ENCODE results near the gene TCP11L1. TPM values are rescaled to one million over a fixed set of nuclear protein-coding genes. Genes with fewer than 3 reads are reported as not detected.

The TCP11L1 gene
- total and polyA plus RNA-seq, 12 donors: 2.8 to 9.2 (median 6.2) TPM

DNA sequence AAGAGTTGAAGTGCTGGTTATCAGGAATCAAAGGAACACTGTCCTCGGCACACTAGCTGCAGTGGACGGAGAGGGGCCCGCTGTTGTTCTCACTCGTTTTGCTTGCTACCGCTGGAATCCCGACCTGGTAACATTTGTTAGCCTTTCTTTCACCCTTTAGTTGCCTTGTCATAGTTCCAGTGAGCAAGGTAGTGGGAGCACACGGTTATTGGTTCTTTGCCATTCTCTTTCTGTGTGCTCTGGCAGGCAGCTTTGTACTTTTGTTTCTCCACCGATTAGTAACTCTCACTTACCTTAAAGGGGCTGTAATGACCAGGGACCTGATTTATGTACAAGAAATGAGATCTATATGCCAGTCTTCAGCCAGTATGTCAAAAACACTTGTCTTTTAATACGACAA lies 21.9 kb upstream of the TCP11L1 start:
- intact Hi-C loops (cut with DNase I): no loop called here
- 88 to 90% methylated on average over 9 of the region's 9 CpGs for WGBS, 2 donors
- Histone ChIP-seq H3K27me3 (peaks cover 0 to 54% (median 35%) of the 10 kb centered on the region in 7 donors), H3K36me3 (no peaks in the 10 kb centered on the region), H3K27ac (no peak overlapping the region), H3K4me3 (no peak overlapping the region), H3K9me3 (no peaks in the 10 kb centered on the region), H3K4me1 (peaks cover 0 to 15% (median 6%) of the 10 kb centered on the region in 9 donors)
- no peak for DNase-seq
- TF ChIP-seq CTCF (IDR thresholded peaks at IDR 0.05): no peak
- no peak for ATAC-seq

- ATAC-seq (no peak), DNase-seq (no peak)
- intact Hi-C loops (cut with DNase I): no loop called here
- no peaks in the 10 kb centered on the region for H3K9me3 ChIP-seq
- H3K27me3 ChIP-seq: peaks cover 0 to 54% (median 35%) of the 10 kb centered on the region in 7 donors
- WGBS, 2 donors: 91 to 93% methylated on average over 3 of the region's 3 CpGs
- H3K27ac ChIP-seq: no peak overlapping the region
- TF ChIP-seq CTCF (IDR thresholded peaks at IDR 0.05): no peak
- H3K4me3 ChIP-seq: no peak overlapping the region
- H3K36me3 ChIP-seq: no peaks in the 10 kb centered on the region
- peaks cover 0 to 15% (median 6%) of the 10 kb centered on the region in 9 donors for H3K4me1 ChIP-seq
Measured at GRCh38 chr11:33017965-33018364, 21.4 kb upstream of the TCP11L1 start.

DNA sequence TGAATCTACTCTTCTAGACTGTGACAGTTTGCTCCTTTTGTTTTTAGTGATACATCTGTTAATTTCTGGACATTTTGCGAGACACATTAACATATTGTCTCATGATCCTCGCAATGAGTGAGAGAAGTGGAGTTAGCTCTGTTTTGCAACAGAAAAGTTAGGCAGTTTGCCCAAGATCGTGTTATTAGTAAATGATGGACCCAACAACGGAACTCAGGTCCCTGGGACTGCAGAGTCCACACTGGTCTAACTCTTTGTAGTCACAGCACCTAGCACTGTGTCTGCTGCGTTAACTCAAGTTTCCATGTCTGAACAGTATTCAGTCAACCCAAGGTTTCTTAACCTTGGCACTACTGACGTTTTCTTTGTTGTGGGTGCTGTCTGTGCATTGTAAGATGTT lies 20.5 kb upstream of the TCP11L1 start:
- no peak overlapping the region for H3K4me3 ChIP-seq
- no peak for DNase-seq
- WGBS, 2 donors: 91 to 94% methylated on average over 6 of the region's 6 CpGs
- H3K36me3 ChIP-seq: no peaks in the 10 kb centered on the region
- no peak overlapping the region for H3K27ac ChIP-seq
- no peaks in the 10 kb centered on the region for H3K9me3 ChIP-seq
- H3K4me1 ChIP-seq: peaks cover 0 to 15% (median 6%) of the 10 kb centered on the region in 9 donors
- H3K27me3 ChIP-seq: peaks cover 0 to 54% (median 35%) of the 10 kb centered on the region in 7 donors
- intact Hi-C loops (cut with DNase I): no loop called here
- TF ChIP-seq CTCF (IDR thresholded peaks at IDR 0.05): no peak
- no peak for ATAC-seq

DNA sequence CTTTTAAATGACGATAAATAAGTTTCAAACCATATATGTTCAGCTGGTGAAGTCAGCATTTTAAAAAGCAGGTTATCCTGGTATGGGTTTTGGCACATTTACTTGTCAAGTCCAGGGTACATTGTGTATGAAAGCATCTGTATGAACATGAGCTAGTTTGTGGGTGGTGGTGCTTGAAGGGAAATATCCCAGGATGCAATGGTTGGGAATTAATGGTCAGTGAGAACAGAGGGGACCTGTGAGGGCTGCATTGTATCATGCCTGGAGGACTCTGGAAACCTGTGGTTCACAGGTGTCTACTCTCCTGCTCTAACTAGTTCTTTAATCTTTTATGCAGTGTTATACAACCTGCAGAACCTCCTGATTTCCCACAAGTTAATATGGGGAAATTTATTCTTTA lies 17.9 kb upstream of the TCP11L1 start:
- no peak for ATAC-seq
- no peak overlapping the region for H3K27ac ChIP-seq
- intact Hi-C loops (cut with DNase I): no loop called here
- no peaks in the 10 kb centered on the region for H3K36me3 ChIP-seq
- peaks cover 0 to 6% (median under 1%) of the 10 kb centered on the region in 9 donors for H3K4me1 ChIP-seq
- H3K9me3 ChIP-seq: no peaks in the 10 kb centered on the region
- DNase-seq: no peak
- 96 to 98% methylated on average over 1 of the region's 1 CpG for WGBS, 2 donors
- no peak overlapping the region for H3K4me3 ChIP-seq
- H3K27me3 ChIP-seq: peaks cover 0 to 40% (median 24%) of the 10 kb centered on the region in 7 donors
- TF ChIP-seq CTCF (IDR thresholded peaks at IDR 0.05): no peak
